ENCODE data around the gene CFAP46. TPM values are rescaled to one million over a fixed set of nuclear protein-coding genes. Genes with fewer than 3 reads are reported as not detected.
A peak's percentile ranks its signal among the peaks of the same experiment; 100 is the strongest.
"Not testable (repeated sequence)": the region's sequence is repeated elsewhere in the genome, so short reads cannot be mapped to it uniquely, and the experiment has no call there.

The CFAP46 gene
- total and polyA plus RNA-seq, 2 experiments from 2014 or later, result 0.20 to 0.22 TPM

GRCh38 chr10:132888898-132889490, 53.4 kb downstream of the CFAP46 start:
- Histone ChIP-seq H3K27ac (no peak overlapping the region), H3K79me2 (ENCODE audit: insufficient read depth) (no peaks in the 10 kb centered on the region), H2AFZ (no peak overlapping the region), H3K4me2 (ENCODE audit: unreplicated experiment) (no peak overlapping the region), H4K20me1 (ENCODE audit: insufficient read depth) (no peaks in the 10 kb centered on the region), H3K4me1 (ENCODE audit: insufficient read depth) (peaks cover 6% of the 10 kb centered on the region; the same call in 1 of the 2 replicates), H3K9ac (no peak overlapping the region), H3K36me3 (ENCODE audit: low read depth) (no peaks in the 10 kb centered on the region), H3K27me3 (replicated peaks; ENCODE audit: insufficient read depth) (peaks cover 42% of the 10 kb centered on the region), H3K9me2 (ENCODE audit: insufficient read depth) (no peaks in the 10 kb centered on the region), H3K4me3 (no peak overlapping the region), H3F3A (ENCODE audit: insufficient read depth) (no peaks in the 10 kb centered on the region), H3K9me3 (ENCODE audit: low read depth) (no peaks in the 10 kb centered on the region)
- in situ Hi-C loops (cut with MboI), result no loop called here
- TF ChIP-seq EZH2 (IDR thresholded peaks at IDR 0.05; ENCODE audit: insufficient read depth, poor library complexity, severe bottlenecking) (no peak), EZH2phosphoT487 (IDR thresholded peaks at IDR 0.05; ENCODE audit: insufficient read depth, low read depth) (no peak)
- 52 to 60% methylated on average over 15 to 16 of the region's 16 CpGs for WGBS, 2 experiments (ENCODE audit: low coverage in 1 of 2, low lambda C conversion rate in 2 of 2, missing lambda C conversion rate in 2 of 2)
- peak; percentile 36 for DNase-seq

GRCh38 chr10:132888446-132888845, 53.9 kb downstream of the CFAP46 start:
- H3K27ac ChIP-seq; DNase-seq; H3K79me2 ChIP-seq (ENCODE audit: insufficient read depth); H3K9me3 ChIP-seq (ENCODE audit: low read depth); H3F3A ChIP-seq (ENCODE audit: insufficient read depth); H3K9me2 ChIP-seq (ENCODE audit: insufficient read depth); H3K4me2 ChIP-seq (ENCODE audit: unreplicated experiment); in situ Hi-C loops (cut with MboI); H3K9ac ChIP-seq; H3K4me1 ChIP-seq (ENCODE audit: insufficient read depth); H2AFZ ChIP-seq; H3K36me3 ChIP-seq (ENCODE audit: low read depth); H3K4me3 ChIP-seq; H4K20me1 ChIP-seq (ENCODE audit: insufficient read depth): not testable (repeated sequence)
- WGBS, 2 experiments (ENCODE audit: low coverage in 1 of 2, low lambda C conversion rate in 2 of 2, missing lambda C conversion rate in 2 of 2), result 77% methylated on average over 16 of the region's 16 CpGs; no CpG with 5 or more reads in 1 of the 2 experiments
- peaks cover 39% of the 10 kb centered on the region for H3K27me3 ChIP-seq (replicated peaks; ENCODE audit: insufficient read depth)

- WGBS, 2 experiments (ENCODE audit: low coverage in 1 of 2, low lambda C conversion rate in 2 of 2, missing lambda C conversion rate in 2 of 2), result 49 to 51% methylated on average over 31 to 35 of the region's 35 CpGs
Measured at GRCh38 chr10:132886211-132887099, 55.9 kb downstream of the CFAP46 start.

GRCh38 chr10:132885451-132886210, 56.7 kb downstream of the CFAP46 start:
- H3K27ac ChIP-seq, result no peak overlapping the region
- no peak overlapping the region for H3K4me2 ChIP-seq (ENCODE audit: unreplicated experiment)
- H4K20me1 ChIP-seq (ENCODE audit: insufficient read depth), result no peaks in the 10 kb centered on the region
- WGBS, 2 experiments (ENCODE audit: low coverage in 1 of 2, low lambda C conversion rate in 2 of 2, missing lambda C conversion rate in 2 of 2), result 71 to 76% methylated on average over 23 to 31 of the region's 31 CpGs
- TF ChIP-seq EZH2phosphoT487 (IDR thresholded peaks at IDR 0.05; ENCODE audit: insufficient read depth, low read depth) (no peak), EZH2 (IDR thresholded peaks at IDR 0.05; ENCODE audit: insufficient read depth, poor library complexity, severe bottlenecking) (no peak)
- H3K36me3 ChIP-seq (ENCODE audit: low read depth), result no peaks in the 10 kb centered on the region
- no peak overlapping the region for H2AFZ ChIP-seq
- no peaks in the 10 kb centered on the region for H3K9me3 ChIP-seq (ENCODE audit: low read depth)
- in situ Hi-C loops (cut with MboI), result no loop called here
- H3K79me2 ChIP-seq (ENCODE audit: insufficient read depth), result no peaks in the 10 kb centered on the region
- DNase-seq, result no peak
- H3K4me3 ChIP-seq, result no peak overlapping the region
- peaks cover 23% of the 10 kb centered on the region for H3K27me3 ChIP-seq (replicated peaks; ENCODE audit: insufficient read depth)
- H3K4me1 ChIP-seq (ENCODE audit: insufficient read depth), result no peaks in the 10 kb centered on the region
- H3K9me2 ChIP-seq (ENCODE audit: insufficient read depth), result no peaks in the 10 kb centered on the region
- H3F3A ChIP-seq (ENCODE audit: insufficient read depth), result no peaks in the 10 kb centered on the region
- no peak overlapping the region for H3K9ac ChIP-seq

More at GRCh38 chr10:132886211-132887099, 55.9 kb downstream of the CFAP46 start:
- Histone ChIP-seq H3K36me3 (ENCODE audit: low read depth) (no peaks in the 10 kb centered on the region), H3K9me3 (ENCODE audit: low read depth) (no peaks in the 10 kb centered on the region), H3K4me2 (ENCODE audit: unreplicated experiment) (no peak overlapping the region), H3K27me3 (replicated peaks; ENCODE audit: insufficient read depth) (peaks cover 32% of the 10 kb centered on the region), H3K79me2 (ENCODE audit: insufficient read depth) (no peaks in the 10 kb centered on the region), H3K9me2 (ENCODE audit: insufficient read depth) (no peaks in the 10 kb centered on the region), H3K4me1 (ENCODE audit: insufficient read depth) (no peaks in the 10 kb centered on the region), H3K9ac (no peak overlapping the region), H3K4me3 (no peak overlapping the region), H4K20me1 (ENCODE audit: insufficient read depth) (no peaks in the 10 kb centered on the region), H2AFZ (no peak overlapping the region), H3K27ac (no peak overlapping the region), H3F3A (ENCODE audit: insufficient read depth) (no peaks in the 10 kb centered on the region)
- DNase-seq, result peak; percentile 51
- in situ Hi-C loops (cut with MboI), result no loop called here
- TF ChIP-seq EZH2 (IDR thresholded peaks at IDR 0.05; ENCODE audit: insufficient read depth, poor library complexity, severe bottlenecking), result no peak
- no peak for TF ChIP-seq EZH2phosphoT487 (IDR thresholded peaks at IDR 0.05; ENCODE audit: insufficient read depth, low read depth)

All from GM23248 (cell line).